Lung (tissue), 12 donors: Measurements from ENCODE around the gene F5. TPM values are rescaled to one million over a fixed set of nuclear protein-coding genes. Genes with fewer than 3 reads are reported as not detected.

ENCODE experiments used
- ATAC-seq: fragments of 200-7000 bp; cut with Tn5 transposase; one replicate; pipeline ENCODE4 v1.9.1; 2020; ENCODE audit warnings: moderate number of reproducible peaks; ENCODE audit not compliant: insufficient read depth, low FRiP score
- DNase-seq, 3 donors: peaks; one replicate each; pipeline ENCODE4 v3.0.0-alpha.2; 2013 to 2017
- H3K27ac ChIP-seq, 2 donors: one replicate each; pipeline ENCODE4 v1.5.1; 2013; ENCODE audit warnings: mild to moderate bottlenecking in 2 of 2, moderate library complexity in 2 of 2, control low read depth in 1 of 2, inconsistent platforms in 1 of 2, low read depth in 1 of 2, low read length in 1 of 2
- H3K27me3 ChIP-seq, 3 donors: one replicate each; pipeline ENCODE4 v1.5.1; 2013; ENCODE audit warnings: low read length in 2 of 3; ENCODE audit not compliant: control insufficient read depth in 3 of 3, insufficient read depth in 3 of 3
- H3K36me3 ChIP-seq, 4 donors: one replicate each; pipeline ENCODE4 v1.5.1; 2013; ENCODE audit warnings: low read length in 4 of 4, mild to moderate bottlenecking in 1 of 4, moderate library complexity in 1 of 4; ENCODE audit not compliant: control insufficient read depth in 4 of 4, insufficient read depth in 4 of 4
- H3K4me1 ChIP-seq, 5 donors: one replicate each; pipeline ENCODE4 v1.5.1; 2013; ENCODE audit warnings: low read length in 5 of 5, mild to moderate bottlenecking in 2 of 5, moderate library complexity in 1 of 5; ENCODE audit not compliant: control insufficient read depth in 5 of 5, insufficient read depth in 5 of 5
- H3K4me3 ChIP-seq: one replicate; pipeline ENCODE4 v1.5.1; 2013; ENCODE audit warnings: mild to moderate bottlenecking, control low read depth, moderate library complexity
- H3K9ac ChIP-seq, 2 donors: one replicate each; pipeline ENCODE4 v1.5.1; 2013; ENCODE audit warnings: low read length in 2 of 2, control low read depth in 1 of 2; ENCODE audit not compliant: insufficient read depth in 1 of 2
- H3K9me3 ChIP-seq, 4 donors: one replicate each; pipeline ENCODE4 v1.5.1; 2013; ENCODE audit warnings: low read length in 3 of 4, mild to moderate bottlenecking in 1 of 4, moderate library complexity in 1 of 4; ENCODE audit not compliant: control insufficient read depth in 4 of 4, insufficient read depth in 3 of 4
- WGBS, 2 donors: extraction: QIAGEN DNeasy Blood & Tissue Kit; methylation state at CpG; one replicate each; pipeline ENCODE4 v1.1.7; 2013; 5-methylcytosine and 5-hydroxymethylcytosine counted together
- polyA plus RNA-seq, 2 donors: library from polyadenylated mRNA; stranded (reverse); fragments of 200-250 nt; gene quantifications; one replicate each; pipeline ENCODE4 v1.2.1, GENCODE V29; 2013
- total RNA-seq, 2 donors: library from RNA; depleted of rRNA in 1 of 2; stranded (reverse); fragments of >200 nt in 1 of 2; gene quantifications; one replicate each; pipeline ENCODE4 v1.2.1, GENCODE V29; 2014 to 2021
- TF ChIP-seq, protein P1 (sequence below): IDR thresholded peaks from 2 replicates; pipeline ENCODE4 v1.5.1; 2012; ENCODE audit warnings: mild to moderate bottlenecking; ENCODE audit errors: control extremely low read depth, extremely low read depth
- donor health status: control.
- donor health status: control.
- donor health status: Bipolar disorder and iron deficiency.
- donor health status: healthy.
- donor health status: DM: yes; HTN: yes; CAD: no.

The F5 gene
- total and polyA plus RNA-seq, 4 donors, result 0.74 to 5.3 (median 2.4) TPM

DNA sequence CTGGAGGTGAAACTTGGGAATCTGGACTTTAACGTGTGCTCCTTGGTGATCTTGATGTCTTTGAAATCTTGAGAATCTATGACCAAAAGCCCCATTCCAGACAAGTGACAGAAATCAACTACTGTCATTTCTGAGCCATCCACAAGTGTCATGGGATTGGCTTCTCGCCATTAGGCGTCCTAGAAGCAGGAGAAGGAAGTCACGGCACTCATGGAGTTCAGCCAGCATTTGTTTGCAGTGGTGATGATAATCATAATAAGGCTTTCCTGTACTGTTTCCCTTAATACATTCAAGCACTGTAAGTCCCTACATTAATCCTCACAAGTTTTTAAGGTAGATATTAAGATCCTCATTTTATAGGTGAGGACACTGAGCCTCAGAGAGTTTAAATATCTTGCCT, 11.9 kb downstream of the F5 start:
- ATAC-seq, result no peak
- Histone ChIP-seq H3K4me1 (peaks cover 0 to 3% (median 0%) of the 10 kb centered on the region in 5 donors), H3K27ac (no peak overlapping the region), H3K9ac (no peak overlapping the region), H3K27me3 (peaks cover 0 to 13% (median 0%) of the 10 kb centered on the region in 3 donors), H3K36me3 (no peaks in the 10 kb centered on the region), H3K4me3 (no peak overlapping the region), H3K9me3 (no peaks in the 10 kb centered on the region)
- DNase-seq, result peak in 1 of 3 donors; percentile 46
- 39 to 45% methylated on average over 4 of the region's 4 CpGs for WGBS, 2 donors
- TF ChIP-seq, protein P1, sequence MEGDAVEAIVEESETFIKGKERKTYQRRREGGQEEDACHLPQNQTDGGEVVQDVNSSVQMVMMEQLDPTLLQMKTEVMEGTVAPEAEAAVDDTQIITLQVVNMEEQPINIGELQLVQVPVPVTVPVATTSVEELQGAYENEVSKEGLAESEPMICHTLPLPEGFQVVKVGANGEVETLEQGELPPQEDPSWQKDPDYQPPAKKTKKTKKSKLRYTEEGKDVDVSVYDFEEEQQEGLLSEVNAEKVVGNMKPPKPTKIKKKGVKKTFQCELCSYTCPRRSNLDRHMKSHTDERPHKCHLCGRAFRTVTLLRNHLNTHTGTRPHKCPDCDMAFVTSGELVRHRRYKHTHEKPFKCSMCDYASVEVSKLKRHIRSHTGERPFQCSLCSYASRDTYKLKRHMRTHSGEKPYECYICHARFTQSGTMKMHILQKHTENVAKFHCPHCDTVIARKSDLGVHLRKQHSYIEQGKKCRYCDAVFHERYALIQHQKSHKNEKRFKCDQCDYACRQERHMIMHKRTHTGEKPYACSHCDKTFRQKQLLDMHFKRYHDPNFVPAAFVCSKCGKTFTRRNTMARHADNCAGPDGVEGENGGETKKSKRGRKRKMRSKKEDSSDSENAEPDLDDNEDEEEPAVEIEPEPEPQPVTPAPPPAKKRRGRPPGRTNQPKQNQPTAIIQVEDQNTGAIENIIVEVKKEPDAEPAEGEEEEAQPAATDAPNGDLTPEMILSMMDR, result no peak

DNA sequence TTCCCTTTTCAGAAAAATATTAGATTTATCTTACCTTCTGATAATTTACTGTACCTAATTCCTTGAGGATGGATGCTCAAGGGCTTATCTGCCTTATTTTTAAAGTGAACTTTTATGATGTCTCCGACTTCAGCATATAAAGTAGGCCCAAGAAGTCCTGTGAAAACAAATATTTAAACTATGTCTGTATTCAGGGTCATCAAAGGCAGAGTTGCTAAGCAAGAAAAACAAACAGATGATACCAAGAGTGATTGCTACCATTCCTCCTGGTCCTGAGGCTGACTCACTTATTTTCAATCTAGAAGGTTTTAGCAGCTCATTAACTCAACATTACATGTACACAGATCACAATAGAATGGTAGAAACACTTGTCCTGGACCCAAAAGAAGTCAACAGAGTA, 14.1 kb downstream of the F5 start:
- no peak overlapping the region for H3K9ac ChIP-seq
- no peak overlapping the region for H3K4me3 ChIP-seq
- peaks cover 0 to 3% (median 0%) of the 10 kb centered on the region in 5 donors for H3K4me1 ChIP-seq
- no peak for ATAC-seq
- no peaks in the 10 kb centered on the region for H3K36me3 ChIP-seq
- H3K27ac ChIP-seq, result no peak overlapping the region
- H3K27me3 ChIP-seq, result peaks cover 0 to 13% (median 0%) of the 10 kb centered on the region in 3 donors
- WGBS, 2 donors, result 50 to 74% methylated on average over 1 of the region's 1 CpG
- H3K9me3 ChIP-seq, result no peaks in the 10 kb centered on the region
- TF ChIP-seq, protein P1, result no peak
- DNase-seq, result no peak

DNA sequence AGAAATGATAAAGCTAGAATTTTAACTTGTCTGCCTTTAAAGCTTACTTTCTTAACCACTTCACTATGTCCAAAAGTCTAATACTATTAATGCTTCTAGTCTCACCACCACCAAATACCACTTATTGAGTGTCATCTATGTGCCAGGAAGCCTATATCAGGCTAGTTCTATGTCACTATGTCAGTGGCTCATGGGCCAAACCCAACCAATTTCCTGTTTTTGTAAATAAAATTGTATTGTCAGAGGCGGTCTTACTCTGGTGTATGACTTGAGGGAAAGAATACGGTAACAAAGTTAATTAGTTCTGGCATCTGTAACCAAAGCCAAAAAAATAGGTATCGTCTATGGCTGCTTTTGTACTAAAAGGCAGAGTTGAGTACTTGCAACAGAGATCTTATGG, 14.8 kb downstream of the F5 start:
- H3K4me3 ChIP-seq, result no peak overlapping the region
- no peak for ATAC-seq
- peaks cover 0 to 13% (median 0%) of the 10 kb centered on the region in 3 donors for H3K27me3 ChIP-seq
- no peak overlapping the region for H3K9ac ChIP-seq
- peaks cover 0 to 3% (median 0%) of the 10 kb centered on the region in 5 donors for H3K4me1 ChIP-seq
- DNase-seq, result no peak
- no peaks in the 10 kb centered on the region for H3K9me3 ChIP-seq
- no peaks in the 10 kb centered on the region for H3K36me3 ChIP-seq
- TF ChIP-seq, protein P1, result no peak
- H3K27ac ChIP-seq, result no peak overlapping the region
- 80 to 86% methylated on average over 3 of the region's 3 CpGs for WGBS, 2 donors

DNA sequence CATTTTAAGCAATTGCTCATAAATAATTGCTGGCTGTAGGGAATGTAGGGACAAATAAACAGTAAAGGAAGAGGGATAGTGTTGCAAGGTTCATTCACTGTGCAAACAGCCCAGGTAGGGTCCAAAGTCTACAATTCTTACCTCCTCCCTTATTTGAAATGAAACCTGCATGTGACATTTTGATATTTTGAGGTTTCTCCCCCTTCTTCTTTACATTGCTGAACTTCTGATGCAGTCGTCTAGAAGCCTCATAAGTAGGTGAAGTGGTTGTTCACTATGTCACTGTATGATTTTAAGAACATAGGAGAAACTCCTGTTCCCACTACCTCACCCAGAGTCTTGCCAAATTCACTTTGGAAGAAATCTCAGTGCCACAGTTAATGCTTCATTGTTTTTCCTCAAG, 16.1 kb downstream of the F5 start:
- Histone ChIP-seq H3K4me3 (no peak overlapping the region), H3K27me3 (peaks cover 0 to 13% (median 0%) of the 10 kb centered on the region in 3 donors), H3K27ac (no peak overlapping the region), H3K4me1 (peaks cover 0 to 2% (median 0%) of the 10 kb centered on the region in 5 donors), H3K9ac (no peak overlapping the region), H3K9me3 (no peaks in the 10 kb centered on the region), H3K36me3 (no peaks in the 10 kb centered on the region)
- DNase-seq (no peak), ATAC-seq (no peak)
- TF ChIP-seq, protein P1, result no peak
- 63 to 64% methylated on average over 1 of the region's 1 CpG for WGBS, 2 donors
